ENCODE results near the gene TECPR2.

GRCh38 chr14:102462391-102462790 is 99.7 kb downstream of the TECPR2 start:
- TF ChIP-seq, protein P1, sequence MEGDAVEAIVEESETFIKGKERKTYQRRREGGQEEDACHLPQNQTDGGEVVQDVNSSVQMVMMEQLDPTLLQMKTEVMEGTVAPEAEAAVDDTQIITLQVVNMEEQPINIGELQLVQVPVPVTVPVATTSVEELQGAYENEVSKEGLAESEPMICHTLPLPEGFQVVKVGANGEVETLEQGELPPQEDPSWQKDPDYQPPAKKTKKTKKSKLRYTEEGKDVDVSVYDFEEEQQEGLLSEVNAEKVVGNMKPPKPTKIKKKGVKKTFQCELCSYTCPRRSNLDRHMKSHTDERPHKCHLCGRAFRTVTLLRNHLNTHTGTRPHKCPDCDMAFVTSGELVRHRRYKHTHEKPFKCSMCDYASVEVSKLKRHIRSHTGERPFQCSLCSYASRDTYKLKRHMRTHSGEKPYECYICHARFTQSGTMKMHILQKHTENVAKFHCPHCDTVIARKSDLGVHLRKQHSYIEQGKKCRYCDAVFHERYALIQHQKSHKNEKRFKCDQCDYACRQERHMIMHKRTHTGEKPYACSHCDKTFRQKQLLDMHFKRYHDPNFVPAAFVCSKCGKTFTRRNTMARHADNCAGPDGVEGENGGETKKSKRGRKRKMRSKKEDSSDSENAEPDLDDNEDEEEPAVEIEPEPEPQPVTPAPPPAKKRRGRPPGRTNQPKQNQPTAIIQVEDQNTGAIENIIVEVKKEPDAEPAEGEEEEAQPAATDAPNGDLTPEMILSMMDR (IDR thresholded peaks at IDR 0.05; ENCODE audit: insufficient read depth, low read length), result no peak
- no peak for TF ChIP-seq POLR2AphosphoS5 (IDR thresholded peaks at IDR 0.05; ENCODE audit: low read depth)
